Keratinocyte (primary cell): ENCODE data around the gene POLR1B. TPM values are rescaled to one million over a fixed set of nuclear protein-coding genes. Genes with fewer than 3 reads are reported as not detected.
"Not testable (repeated sequence)": the region's sequence is repeated elsewhere in the genome, so short reads cannot be mapped to it uniquely, and the experiment has no call there.

Experiments
- DNase-seq: peaks from one replicate; pipeline ENCODE4 v3.0.0-alpha.2; 2011; ENCODE audit warnings: low read depth, missing footprints, low spot score
- FAIRE-seq: peaks from 2 replicates; lab custom pipeline; 2011; peaks lifted over from hg19 to GRCh38; lab: Jason Lieb, UNC
- H2AFZ ChIP-seq: 2 replicates; pipeline ENCODE4 v1.6.0; 2012; ENCODE audit warnings: low read length, control low read depth, inconsistent platforms; ENCODE audit not compliant: control insufficient read depth
- H3K27ac ChIP-seq: 2 replicates; pipeline ENCODE4 v1.5.1; 2011; ENCODE audit warnings: low read length; ENCODE audit not compliant: control insufficient read depth, insufficient read depth
- H3K27me3 ChIP-seq: 3 replicates; pipeline ENCODE4 v1.6.0; 2011; ENCODE audit warnings: low read length; ENCODE audit not compliant: control insufficient read depth, insufficient read depth; ENCODE audit errors: extremely low read depth
- H3K36me3 ChIP-seq, 2 experiments: 2 replicates in 1 of 2; 3 replicates in 1 of 2; pipeline ENCODE4 v1.5.1; 2011; ENCODE audit warnings: low read length in 2 of 2, mild to moderate bottlenecking in 1 of 2; ENCODE audit not compliant: control insufficient read depth in 2 of 2, insufficient read depth in 2 of 2; ENCODE audit errors: extremely low read depth in 1 of 2
- H3K4me1 ChIP-seq: 3 replicates; pipeline ENCODE4 v1.5.1; 2011; ENCODE audit warnings: low read length; ENCODE audit not compliant: control insufficient read depth, insufficient read depth; ENCODE audit errors: extremely low read depth
- H3K4me2 ChIP-seq: 3 replicates; pipeline ENCODE4 v1.6.0; 2011; ENCODE audit warnings: low read depth, low read length; ENCODE audit not compliant: control insufficient read depth, insufficient read depth; ENCODE audit errors: extremely low read depth
- H3K4me3 ChIP-seq, 3 experiments: fragments of 200-600 bp in 1 of 3; sonication (generic) in 1 of 3; 2 replicates in 2 of 3; 3 replicates in 1 of 3; pipeline ENCODE4 v1.5.1; 2011 to 2016; ENCODE audit warnings: low read length in 3 of 3, mild to moderate bottlenecking in 3 of 3, control low read depth in 2 of 3, inconsistent platforms in 1 of 3, low read depth in 1 of 3, mixed read lengths in 1 of 3, mixed run types in 1 of 3, moderate library complexity in 1 of 3; ENCODE audit not compliant: control insufficient read depth in 2 of 3, insufficient read depth in 2 of 3; ENCODE audit errors: extremely low read depth in 1 of 3
- H3K79me2 ChIP-seq: 2 replicates; pipeline ENCODE4 v1.6.0; 2012; ENCODE audit warnings: low read length; ENCODE audit not compliant: control insufficient read depth, insufficient read depth
- H3K9ac ChIP-seq: 3 replicates; pipeline ENCODE4 v1.6.0; 2011; ENCODE audit warnings: low read length; ENCODE audit not compliant: control insufficient read depth, insufficient read depth; ENCODE audit errors: extremely low read depth
- H3K9me1 ChIP-seq: 3 replicates; pipeline ENCODE4 v1.6.0; 2011; ENCODE audit warnings: low read length; ENCODE audit not compliant: control insufficient read depth, insufficient read depth; ENCODE audit errors: extremely low read depth
- H3K9me3 ChIP-seq: 2 replicates; pipeline ENCODE4 v1.5.1; 2012; ENCODE audit warnings: low read depth, low read length; ENCODE audit not compliant: control insufficient read depth
- H4K20me1 ChIP-seq: 3 replicates; pipeline ENCODE4 v1.6.0; 2011; ENCODE audit warnings: low read length; ENCODE audit not compliant: control insufficient read depth, insufficient read depth; ENCODE audit errors: extremely low read depth
- EZH2 ChIP-seq: IDR thresholded peaks from one replicate; pipeline ENCODE4 v1.6.1; 2012; ENCODE audit warnings: inconsistent platforms, mild to moderate bottlenecking, low read length, moderate library complexity
- dilution Hi-C: fragments of 300-500 bp; cut with MboI; formaldehyde crosslinking; loops from one replicate; pipeline ENCODE4 v1.7.0; 2020; ENCODE audit warnings: low sequenced_read_pairs; ENCODE audit not compliant: extremely low pct_ligation_motif_present
- polyA plus RNA-seq, 5 experiments: library from polyadenylated mRNA; depleted of rRNA in 3 of 5; stranded (reverse) in 3 of 5; stranded (forward) in 1 of 5; unstranded in 1 of 5; fragments of >200 nt; gene quantifications; 1 replicate in 1 of 5; 2 replicates in 3 of 5; 3 replicates in 1 of 5; pipeline versions ENCODE4 v1.2.1 to v1.2.3, GENCODE V29; 2011 to 2012; ENCODE audit warnings: missing spikeins in 2 of 5, low read depth in 1 of 5, low replicate concordance in 1 of 5
- TF ChIP-seq, protein P1 (sequence below), 3 experiments: IDR thresholded peaks in 1 of 3; conservative IDR thresholded peaks in 1 of 3; optimal IDR thresholded peaks in 1 of 3; 2 replicates in 2 of 3; 3 replicates in 1 of 3; pipeline versions ENCODE3 to v1.5.1; 2011; ENCODE audit warnings: low read length in 3 of 3, mild to moderate bottlenecking in 3 of 3, moderate library complexity in 2 of 3, control low read depth in 1 of 3, inconsistent platforms in 1 of 3; ENCODE audit not compliant: insufficient read depth in 2 of 3; ENCODE audit errors: extremely low read depth in 1 of 3

Gene POLR1B
- polyA plus RNA-seq, 1 donor (not counting 4 experiments of a cell fraction or from before 2014, with no cell fraction given) = 31.9 TPM

DNA sequence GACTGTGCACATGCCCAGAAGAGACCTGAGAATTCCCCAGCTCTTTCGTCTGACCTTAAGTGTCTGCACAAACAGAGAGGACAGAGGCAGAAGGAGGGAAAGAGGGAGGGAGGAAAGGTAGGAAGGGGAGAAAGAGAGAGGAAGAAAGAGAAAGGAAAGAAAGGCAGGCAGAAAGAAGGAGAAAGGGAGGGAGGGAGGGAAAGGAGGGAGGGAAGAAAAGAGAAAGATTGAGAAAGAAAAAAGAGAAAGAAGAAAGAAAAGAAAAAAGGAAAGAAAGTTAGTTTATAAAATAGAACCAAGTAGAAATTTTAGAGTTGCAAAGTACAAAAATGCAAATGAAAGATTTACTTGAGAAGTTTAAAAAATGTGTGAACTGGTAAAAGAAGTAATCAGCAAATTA is 7.4 kb upstream of the POLR1B start:
- Histone ChIP-seq H3K4me1 (no peaks in the 10 kb centered on the region), H3K27me3 (no peaks in the 10 kb centered on the region), H3K27ac (no peak overlapping the region), H3K9ac (no peak overlapping the region), H3K9me1 (no peaks in the 10 kb centered on the region), H3K9me3 (no peaks in the 10 kb centered on the region), H2AFZ (no peak overlapping the region), H3K4me3 (no peak overlapping the region), H3K36me3 (peaks cover 9 to 10% of the 10 kb centered on the region in 2 experiments), H3K4me2 (no peak overlapping the region), H3K79me2 (no peaks in the 10 kb centered on the region), H4K20me1 (no peaks in the 10 kb centered on the region)
- no peak for DNase-seq
- no peak for FAIRE-seq
- dilution Hi-C loops = no loop called here
- TF ChIP-seq, protein P1, sequence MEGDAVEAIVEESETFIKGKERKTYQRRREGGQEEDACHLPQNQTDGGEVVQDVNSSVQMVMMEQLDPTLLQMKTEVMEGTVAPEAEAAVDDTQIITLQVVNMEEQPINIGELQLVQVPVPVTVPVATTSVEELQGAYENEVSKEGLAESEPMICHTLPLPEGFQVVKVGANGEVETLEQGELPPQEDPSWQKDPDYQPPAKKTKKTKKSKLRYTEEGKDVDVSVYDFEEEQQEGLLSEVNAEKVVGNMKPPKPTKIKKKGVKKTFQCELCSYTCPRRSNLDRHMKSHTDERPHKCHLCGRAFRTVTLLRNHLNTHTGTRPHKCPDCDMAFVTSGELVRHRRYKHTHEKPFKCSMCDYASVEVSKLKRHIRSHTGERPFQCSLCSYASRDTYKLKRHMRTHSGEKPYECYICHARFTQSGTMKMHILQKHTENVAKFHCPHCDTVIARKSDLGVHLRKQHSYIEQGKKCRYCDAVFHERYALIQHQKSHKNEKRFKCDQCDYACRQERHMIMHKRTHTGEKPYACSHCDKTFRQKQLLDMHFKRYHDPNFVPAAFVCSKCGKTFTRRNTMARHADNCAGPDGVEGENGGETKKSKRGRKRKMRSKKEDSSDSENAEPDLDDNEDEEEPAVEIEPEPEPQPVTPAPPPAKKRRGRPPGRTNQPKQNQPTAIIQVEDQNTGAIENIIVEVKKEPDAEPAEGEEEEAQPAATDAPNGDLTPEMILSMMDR (optimal IDR thresholded peaks at IDR 0.05 in 1 of 3, IDR thresholded peaks at IDR 0.05 in 1 of 3, conservative IDR thresholded peaks at IDR 0.05 in 1 of 3; ENCODE audit: extremely low read depth in 1 of 3, insufficient read depth in 2 of 3, low read length in 3 of 3) = no peak
- TF ChIP-seq EZH2 = no peak

DNA sequence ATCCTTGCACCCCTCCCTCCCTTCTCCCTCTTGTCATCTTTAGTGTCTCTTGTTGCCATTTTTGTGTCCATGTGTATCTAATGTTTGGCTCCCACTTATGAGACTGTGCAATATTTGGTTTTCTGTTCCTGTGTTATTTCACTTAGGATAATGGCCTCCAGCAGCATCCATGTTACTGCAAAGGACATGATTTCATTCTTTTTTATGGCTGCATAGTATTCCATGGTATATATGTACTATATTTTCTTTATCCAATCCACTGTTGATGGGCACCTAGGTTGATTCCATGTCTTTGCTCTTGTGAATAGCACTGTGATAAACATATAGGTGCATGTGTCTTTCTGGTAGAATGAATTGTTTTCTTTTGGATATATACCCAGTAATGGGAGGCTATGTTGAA is 5.6 kb upstream of the POLR1B start:
- DNase-seq, FAIRE-seq, dilution Hi-C loops, H3K9me3 ChIP-seq, H3K27me3 ChIP-seq, H3K4me1 ChIP-seq, H3K27ac ChIP-seq, H4K20me1 ChIP-seq, H3K9ac ChIP-seq, H3K4me3 ChIP-seq, H3K36me3 ChIP-seq, H2AFZ ChIP-seq, H3K9me1 ChIP-seq, H3K79me2 ChIP-seq, H3K4me2 ChIP-seq: not testable (repeated sequence)

DNA sequence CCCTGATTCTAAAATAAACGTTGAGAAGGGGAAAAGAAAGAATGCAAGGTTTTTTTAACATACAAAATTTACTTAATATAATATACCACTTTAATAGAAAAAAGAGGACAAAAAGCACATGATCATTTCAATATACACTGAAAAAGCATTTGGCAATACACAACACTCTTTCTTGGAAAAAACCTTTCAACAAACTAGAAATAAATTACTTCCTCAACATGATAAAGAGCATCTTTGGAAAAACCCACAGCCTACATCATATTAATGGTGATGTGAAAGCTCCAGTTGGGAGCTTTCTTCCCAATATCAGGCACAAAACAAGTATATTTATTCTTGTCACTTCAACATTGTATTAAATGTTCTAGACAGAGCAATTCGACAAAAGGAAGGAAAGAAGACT is 3.0 kb upstream of the POLR1B start:
- Histone ChIP-seq H3K79me2 (peaks cover 20% of the 10 kb centered on the region), H3K9ac (no peak overlapping the region), H3K36me3 (no peaks in the 10 kb centered on the region), H3K27ac (no peak overlapping the region), H2AFZ (no peak overlapping the region), H3K9me3 (no peaks in the 10 kb centered on the region), H3K9me1 (no peaks in the 10 kb centered on the region), H3K4me3 (no peak overlapping the region), H4K20me1 (peaks cover 4% of the 10 kb centered on the region), H3K27me3 (no peaks in the 10 kb centered on the region), H3K4me2 (no peak overlapping the region), H3K4me1 (peaks cover 12% of the 10 kb centered on the region)
- FAIRE-seq (no peak), DNase-seq (no peak)
- TF ChIP-seq EZH2 = no peak
- TF ChIP-seq, protein P1 (optimal IDR thresholded peaks at IDR 0.05 in 1 of 3, IDR thresholded peaks at IDR 0.05 in 1 of 3, conservative IDR thresholded peaks at IDR 0.05 in 1 of 3; ENCODE audit: extremely low read depth in 1 of 3, insufficient read depth in 2 of 3, low read length in 3 of 3) = no peak
- dilution Hi-C loops = no loop called here
